Sigmoid colon (tissue), 4 donors: ENCODE data around the gene LEO1.
A peak's percentile ranks its signal among the peaks of the same experiment; 100 is the strongest.

Experiments used
- CTCF ChIP-seq, 4 experiments: fragments of 450-650 bp in 3 of 4; fragments of 200-600 bp in 1 of 4; IDR thresholded peaks; one replicate each; pipeline ENCODE4 v1.5.1; 2016 to 2019; ENCODE audit warnings: antibody characterized with exemption in 4 of 4, mild to moderate bottlenecking in 3 of 4, moderate library complexity in 2 of 4
- EP300 ChIP-seq, 4 donors: sonication (generic); formaldehyde crosslinking; IDR thresholded peaks; one replicate each; pipeline ENCODE4 v1.6.1; 2017; ENCODE audit warnings: antibody characterized with exemption in 4 of 4

- TF ChIP-seq EP300 (IDR thresholded peaks at IDR 0.05) (no peak), CTCF (IDR thresholded peaks at IDR 0.05) (peak in 2 of 4 experiments; percentile 30 to 36)
Observed at GRCh38 chr15:51982013-51982769, 10.6 kb upstream of the LEO1 start.
